Mucosa of descending colon (tissue), 3 donors: ENCODE measurements around the gene UVRAG. TPM values are rescaled to one million over a fixed set of nuclear protein-coding genes. Genes with fewer than 3 reads are reported as not detected.
"Not testable (repeated sequence)": the region's sequence is repeated elsewhere in the genome, so short reads cannot be mapped to it uniquely, and the experiment has no call there.

Source experiments
- ATAC-seq: fragments of 200-7000 bp; cut with Tn5 transposase; one replicate; pipeline ENCODE4 v1.9.1; 2020; ENCODE audit warnings: mild to moderate bottlenecking, moderate library complexity
- DNase-seq, 3 donors: peaks; one replicate each; pipeline ENCODE4 v3.0.0-alpha.2; 2020
- H3K36me3 ChIP-seq: fragments of 200-600 bp; one replicate; pipeline ENCODE4 v1.8.0; 2021; ENCODE audit warnings: low read depth, mild to moderate bottlenecking
- H3K4me1 ChIP-seq: fragments of 200-600 bp; one replicate; pipeline ENCODE4 v1.8.0; 2021; ENCODE audit warnings: low read depth, mild to moderate bottlenecking
- H3K4me3 ChIP-seq: fragments of 200-600 bp; one replicate; pipeline ENCODE4 v1.8.0; 2021; ENCODE audit warnings: mild to moderate bottlenecking
- H3K9me3 ChIP-seq: fragments of 200-600 bp; one replicate; pipeline ENCODE4 v1.8.0; 2021; ENCODE audit warnings: mild to moderate bottlenecking
- CTCF ChIP-seq: fragments of 200-600 bp; IDR thresholded peaks from one replicate; pipeline ENCODE4 v1.8.0; 2022; ENCODE audit warnings: antibody characterized with exemption, mild to moderate bottlenecking
- intact Hi-C, 2 donors: fragments of 100-400 bp; cut with DNase I in 1 of 2; cut with micrococcal nuclease in 1 of 2; formaldehyde crosslinking; loops; one replicate each; pipeline versions ENCODE4 v1.11.0 to v1.11.1; 2022; cut with DNase I, micrococcal nuclease
- total RNA-seq, 3 donors: library from RNA; stranded (reverse); fragmentation: NEBNext Ultra II Directional in 2 of 3; extraction: Animal tissue kit (Norgen Biotek cat#: 25700) in 2 of 3; gene quantifications; one replicate each; pipeline versions ENCODE4 v1.2.1 to v1.2.4, GENCODE V29; 2021 to 2023
- donor health status: DM: no; HTN: no; CAD: no; lungs with moderate emphysema.
- donor health status: DM: no; HTN: no; CAD: no.
- donor health status: DM: no; HTN: yes; CAD: no.

Gene UVRAG
- total RNA-seq, 3 donors from 2014 or later, result 14.9 to 37.1 (median 16.9) TPM

DNA sequence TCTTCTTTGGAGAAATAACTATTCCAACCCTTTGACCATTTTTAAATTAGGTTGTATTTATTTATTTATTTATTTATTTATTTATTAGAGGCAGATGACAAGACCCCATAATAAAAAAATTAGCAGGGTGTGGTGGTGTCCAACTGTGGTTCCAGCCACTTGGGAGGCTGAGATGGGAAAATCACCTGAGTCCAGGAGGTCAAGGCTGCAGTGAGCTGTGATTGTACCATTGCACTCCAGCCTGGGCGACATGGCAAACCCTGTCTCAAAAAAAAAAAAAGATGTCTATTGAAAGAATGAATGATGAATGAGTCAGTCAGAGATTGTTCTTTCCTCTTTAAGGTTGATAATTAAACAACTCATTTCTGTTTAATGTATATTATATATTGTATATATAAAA, 261.7 kb downstream of the UVRAG start:
- ATAC-seq, result no peak
- no peak for DNase-seq
- intact Hi-C loops, result no loop called here
- no peaks in the 10 kb centered on the region for H3K36me3 ChIP-seq
- no peaks in the 10 kb centered on the region for H3K9me3 ChIP-seq
- H3K4me1 ChIP-seq, result peaks cover 3% of the 10 kb centered on the region
- TF ChIP-seq CTCF, result no peak
- no peak overlapping the region for H3K4me3 ChIP-seq

- peaks cover 3% of the 10 kb centered on the region for H3K4me1 ChIP-seq
- no peak for DNase-seq
- no peak for TF ChIP-seq CTCF
- intact Hi-C loops, result no loop called here
- no peak overlapping the region for H3K4me3 ChIP-seq
- no peaks in the 10 kb centered on the region for H3K9me3 ChIP-seq
- no peak for ATAC-seq
- no peaks in the 10 kb centered on the region for H3K36me3 ChIP-seq
Measured at GRCh38 chr11:76077575-76078150, 262.7 kb downstream of the UVRAG start.

GRCh38 chr11:76081084-76081483, 266.1 kb downstream of the UVRAG start:
- intact Hi-C loops, H3K4me1 ChIP-seq: not testable (repeated sequence)

GRCh38 chr11:76083563-76084451, 268.8 kb downstream of the UVRAG start:
- ATAC-seq (no peak), DNase-seq (no peak)
- no peaks in the 10 kb centered on the region for H3K9me3 ChIP-seq
- no peak overlapping the region for H3K4me3 ChIP-seq
- intact Hi-C loops, result no loop called here
- no peaks in the 10 kb centered on the region for H3K36me3 ChIP-seq
- no peak for TF ChIP-seq CTCF
- H3K4me1 ChIP-seq, result no peaks in the 10 kb centered on the region

More at GRCh38 chr11:76081084-76081483, 266.1 kb downstream of the UVRAG start:
- H3K9me3 ChIP-seq, H3K4me3 ChIP-seq, ATAC-seq, DNase-seq, H3K36me3 ChIP-seq: not testable (repeated sequence)

GRCh38 chr11:76085270-76085669, 270.3 kb downstream of the UVRAG start:
- H3K4me1 ChIP-seq, result no peaks in the 10 kb centered on the region
- H3K9me3 ChIP-seq, result no peaks in the 10 kb centered on the region
- intact Hi-C loops, result no loop called here
- no peak overlapping the region for H3K4me3 ChIP-seq
- no peak for ATAC-seq
- H3K36me3 ChIP-seq, result no peaks in the 10 kb centered on the region
- TF ChIP-seq CTCF, result no peak
- DNase-seq, result no peak
